Glomerular endothelial cell (primary cell): Measurements from ENCODE around the gene XYLT2. TPM values are rescaled to one million over a fixed set of nuclear protein-coding genes. Genes with fewer than 3 reads are reported as not detected.
"Not testable (repeated sequence)": the region's sequence is repeated elsewhere in the genome, so short reads cannot be mapped to it uniquely, and the experiment has no call there.

Source experiments
- DNase-seq: peaks from one replicate; pipeline ENCODE4 v3.0.0-alpha.2; 2011; ENCODE audit warnings: low read depth, low spot score; ENCODE audit errors: extremely low read depth
- total RNA-seq: library from RNA; depleted of rRNA; stranded (reverse); fragments of >200 nt; gene quantifications from 2 replicates; pipeline ENCODE4 v1.2.3, GENCODE V29; 2015

Gene XYLT2
- 40.1 and 45.8 TPM in 2 replicates for total RNA-seq

DNA sequence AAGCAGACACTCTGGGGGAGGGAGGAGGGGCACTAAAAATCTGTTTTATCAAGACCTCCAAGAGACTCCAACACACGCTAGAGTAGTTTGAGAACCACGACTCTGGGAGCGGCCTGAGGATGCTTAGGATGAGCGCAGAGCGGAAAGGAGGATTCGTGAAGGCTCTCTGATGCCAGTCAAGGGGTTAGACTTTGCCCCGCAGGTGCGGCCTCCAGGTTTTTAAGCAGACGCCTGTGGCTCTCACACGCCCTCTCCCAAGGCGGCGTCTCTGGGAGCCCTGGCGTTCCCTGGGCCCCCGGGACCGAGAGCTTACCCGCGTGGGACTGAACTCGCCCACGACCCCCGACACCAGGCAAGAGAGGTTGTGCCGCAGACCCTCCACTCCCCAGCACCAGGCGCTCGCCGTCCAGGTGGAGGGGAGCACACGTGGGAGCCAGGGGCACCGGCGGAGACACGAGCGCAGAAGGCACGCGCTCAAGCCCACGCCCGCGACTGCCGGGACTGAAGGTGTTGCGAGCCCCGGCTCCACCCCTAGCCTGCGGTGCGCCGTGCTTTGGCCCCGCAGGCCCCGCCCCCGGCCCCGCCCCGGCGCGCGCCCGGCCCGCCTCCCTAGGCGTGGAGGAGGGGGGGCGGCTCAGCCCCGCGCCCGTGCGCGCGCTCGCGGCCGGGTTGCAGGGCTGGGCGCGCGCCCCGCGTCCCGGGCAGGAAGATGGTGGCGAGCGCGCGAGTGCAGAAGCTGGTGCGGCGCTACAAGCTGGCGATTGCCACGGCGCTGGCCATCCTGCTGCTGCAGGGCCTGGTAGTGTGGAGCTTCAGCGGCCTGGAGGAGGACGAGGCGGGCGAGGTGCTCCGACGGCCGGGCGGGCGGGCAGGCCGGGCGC lies at the start of gene XYLT2:
XYLT2 (plus strand) TSS at position 695 of the 881 bp plus-strand sequence; CDS start at position 710, 15 bp downstream.
- no peak for DNase-seq

DNA sequence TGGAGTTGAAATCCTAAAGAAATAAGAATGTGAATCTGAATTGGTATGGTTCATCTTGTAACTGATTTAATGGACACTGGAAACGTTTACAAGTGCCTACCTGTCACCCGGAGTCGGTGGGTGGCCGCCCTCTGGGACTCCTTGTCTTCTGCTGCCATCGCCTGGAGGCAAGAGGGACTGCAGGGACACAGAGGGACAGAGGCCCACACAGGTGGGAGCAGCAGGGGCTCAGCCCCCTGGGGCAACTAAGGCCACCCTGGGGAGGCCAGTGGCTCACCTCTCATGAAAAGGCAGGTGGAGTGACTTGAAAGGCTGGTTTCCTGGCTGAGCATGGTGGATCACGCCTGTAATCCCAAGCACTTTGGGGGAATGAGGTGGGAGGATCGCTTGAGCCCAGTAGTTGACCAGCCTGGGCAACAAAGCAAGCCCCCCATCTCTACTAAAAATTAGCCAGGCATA lies 48.5 kb upstream of the XYLT2 start:
- DNase-seq, result no peak

DNA sequence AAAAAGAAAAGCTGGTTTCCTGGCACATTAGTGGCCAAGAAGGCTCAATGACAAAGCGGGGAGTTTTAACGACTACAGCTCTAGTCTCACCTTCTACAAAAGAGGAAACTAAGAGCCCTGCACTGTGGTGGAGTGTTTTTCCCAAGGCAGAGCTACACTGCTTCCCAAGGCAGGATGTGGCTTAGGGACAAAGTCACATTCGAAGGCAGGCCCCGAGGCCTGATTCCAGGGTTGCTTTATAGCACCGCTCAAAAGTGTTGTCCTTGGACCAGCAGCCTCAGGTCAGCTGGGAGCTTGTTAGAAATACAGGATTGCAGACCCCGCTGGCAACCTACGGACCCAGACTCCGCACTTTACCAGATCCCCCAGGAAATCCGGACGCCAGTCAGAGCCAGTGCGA lies 47.9 kb upstream of the XYLT2 start:
- no peak for DNase-seq

DNA sequence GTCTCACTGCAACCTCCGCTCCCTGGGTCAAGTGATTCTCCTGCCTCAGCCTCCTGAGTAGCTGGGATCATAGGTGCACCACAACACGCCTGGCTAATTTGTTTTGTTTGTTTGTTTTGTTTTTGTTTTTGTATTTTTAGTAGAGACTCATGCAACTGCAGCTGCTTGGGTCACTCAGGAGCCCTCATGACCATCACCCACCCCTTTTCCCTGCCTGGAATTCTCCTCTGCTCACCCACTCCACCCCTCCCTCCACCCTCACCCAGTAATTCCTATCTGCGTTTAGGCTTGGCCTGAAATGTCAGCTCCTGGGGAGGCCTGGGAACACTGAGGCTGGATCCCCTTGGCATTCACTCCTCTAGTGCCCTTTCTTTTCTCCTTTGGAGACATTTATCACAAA lies 46.1 kb upstream of the XYLT2 start:
- DNase-seq, result no peak

DNA sequence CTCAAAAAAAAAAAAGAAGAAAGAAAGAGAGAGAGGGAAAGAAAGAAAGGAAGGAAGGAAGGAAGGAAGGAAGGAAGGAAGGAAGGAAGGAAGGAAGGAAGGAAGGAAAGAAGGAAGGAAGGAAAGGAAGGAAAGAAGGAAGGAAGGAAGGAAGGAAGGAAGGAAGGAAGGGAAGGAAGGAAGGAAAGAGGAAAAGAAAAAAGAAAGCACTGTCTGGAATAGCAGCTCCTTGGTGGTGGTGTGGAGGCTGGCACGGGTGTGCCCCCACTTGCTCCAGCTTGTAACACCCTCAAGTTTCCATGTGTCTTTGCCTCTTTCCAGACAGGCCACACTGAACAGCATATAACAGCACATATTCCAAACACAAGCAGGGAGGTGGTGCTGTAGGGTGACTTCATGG lies 45.1 kb upstream of the XYLT2 start:
- not testable (repeated sequence) for DNase-seq

DNA sequence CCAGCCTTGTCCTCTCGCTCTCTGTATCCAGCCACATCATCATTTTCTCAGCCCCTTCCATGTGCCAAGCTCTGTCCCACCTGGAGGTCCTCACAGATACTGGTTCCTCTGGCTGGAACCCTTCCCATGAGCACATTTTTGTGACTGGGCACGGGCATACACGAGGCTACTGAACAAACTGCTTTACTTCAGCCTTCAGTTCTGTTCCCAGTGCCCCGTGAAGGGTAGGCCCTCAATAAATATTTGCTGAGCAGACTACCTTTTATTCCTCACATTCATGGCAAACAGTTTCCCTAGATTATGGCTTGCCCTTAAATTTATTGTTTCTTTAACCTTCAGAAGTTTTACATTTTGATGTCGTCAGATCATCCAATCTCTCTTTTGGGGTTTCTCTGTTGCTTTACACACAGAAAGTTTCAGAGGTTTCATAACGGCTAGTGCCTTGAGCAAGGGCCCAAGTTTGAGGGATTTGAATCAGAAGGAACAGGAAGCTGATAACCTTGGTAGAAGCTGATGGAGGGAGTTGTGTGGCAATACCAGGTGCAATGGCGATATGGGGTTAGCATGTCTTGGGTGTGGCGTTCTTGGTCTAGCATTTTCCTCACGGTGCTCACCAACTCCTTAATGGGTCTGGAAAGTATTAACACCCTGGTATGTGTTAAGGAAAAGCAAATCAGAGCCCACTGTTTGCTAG lies 43.9 kb upstream of the XYLT2 start:
- no peak for DNase-seq

DNA sequence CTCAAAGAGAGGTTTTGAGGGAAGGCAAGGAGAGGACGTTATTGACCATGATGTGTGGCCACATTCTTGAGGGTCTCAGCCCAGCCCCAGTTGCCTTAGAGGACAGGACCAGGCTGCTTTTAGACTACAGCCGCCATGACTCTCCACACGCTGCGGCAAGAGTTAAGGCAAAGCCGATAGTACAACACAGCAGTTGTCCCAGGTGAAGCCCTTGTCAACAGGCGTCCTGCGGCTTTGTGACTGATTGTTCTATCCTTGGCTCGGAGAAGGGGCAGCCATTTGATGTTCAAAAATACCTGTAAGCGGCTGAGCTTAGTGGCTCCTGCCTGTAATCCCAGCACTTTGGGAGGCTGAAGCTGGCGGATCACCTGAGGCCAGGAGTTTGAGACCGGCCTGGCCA lies 42.9 kb upstream of the XYLT2 start:
- no peak for DNase-seq

DNA sequence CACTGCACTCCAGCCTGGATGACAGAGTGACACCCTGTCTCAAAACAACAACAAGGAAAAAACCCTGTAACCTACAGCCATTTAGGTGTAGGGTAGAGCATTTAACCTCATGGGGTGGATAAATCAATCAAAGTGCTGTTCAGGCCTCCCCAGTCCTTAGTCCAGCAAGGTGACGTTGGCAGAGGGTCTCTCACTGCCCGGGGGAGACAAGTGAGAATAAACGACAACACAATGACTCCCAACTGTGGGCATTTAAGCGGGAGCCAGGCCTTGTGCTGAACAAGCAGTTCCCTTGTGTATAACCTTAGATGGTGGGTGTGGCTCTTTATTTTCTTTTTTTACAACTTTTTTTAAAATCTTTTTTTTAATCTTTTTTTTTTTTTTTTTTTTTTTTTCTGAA lies 42.3 kb upstream of the XYLT2 start:
- DNase-seq, result no peak

DNA sequence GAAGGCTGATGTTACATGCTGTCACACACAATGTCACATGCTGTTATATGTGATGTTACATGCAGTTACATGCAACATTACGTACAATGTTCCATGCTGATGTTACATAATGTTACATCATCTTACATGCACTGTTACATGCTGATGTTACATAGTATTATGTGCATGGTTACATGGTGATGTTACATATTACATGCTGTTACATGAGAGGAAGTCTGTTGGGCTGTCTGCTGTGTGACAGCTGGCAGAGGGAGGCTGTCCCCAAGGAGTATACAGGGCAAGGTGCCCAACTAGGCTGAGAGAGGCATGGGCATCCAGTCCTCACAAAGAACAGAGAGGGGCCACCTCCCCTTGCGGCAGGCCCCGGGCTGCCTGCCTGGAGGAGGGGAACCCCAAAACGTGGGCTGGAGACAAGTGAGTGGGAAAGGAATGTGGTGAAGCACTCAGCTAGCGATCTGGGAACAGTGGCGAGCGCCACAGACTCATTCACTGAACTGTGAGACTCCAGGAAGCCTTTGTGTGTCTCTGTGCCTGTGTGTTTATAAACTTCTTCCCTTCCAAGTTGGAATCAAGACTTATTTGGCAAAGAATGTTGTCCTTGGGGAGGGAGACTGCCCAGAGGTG lies 41.0 kb upstream of the XYLT2 start:
- DNase-seq, result no peak

DNA sequence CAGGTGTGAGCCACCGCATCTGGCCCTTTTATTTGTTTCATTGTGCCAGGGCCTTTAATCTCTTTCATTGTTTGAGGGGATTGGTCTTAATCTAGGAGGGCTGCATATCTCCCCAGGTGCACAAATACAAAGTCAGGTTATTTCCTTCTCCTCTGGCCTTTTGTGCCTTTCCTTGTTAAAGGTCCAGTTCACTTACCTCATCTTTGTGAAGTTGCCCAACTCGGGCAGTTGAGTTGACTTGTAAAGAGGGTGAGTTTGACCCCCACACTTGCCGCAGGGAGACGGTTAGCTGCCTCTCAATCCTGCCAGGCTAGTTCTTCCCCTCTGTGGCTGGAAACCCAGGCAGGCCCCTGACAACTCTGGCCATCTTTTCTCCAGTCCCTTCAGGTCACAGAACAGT lies 38.3 kb upstream of the XYLT2 start:
- DNase-seq, result no peak

DNA sequence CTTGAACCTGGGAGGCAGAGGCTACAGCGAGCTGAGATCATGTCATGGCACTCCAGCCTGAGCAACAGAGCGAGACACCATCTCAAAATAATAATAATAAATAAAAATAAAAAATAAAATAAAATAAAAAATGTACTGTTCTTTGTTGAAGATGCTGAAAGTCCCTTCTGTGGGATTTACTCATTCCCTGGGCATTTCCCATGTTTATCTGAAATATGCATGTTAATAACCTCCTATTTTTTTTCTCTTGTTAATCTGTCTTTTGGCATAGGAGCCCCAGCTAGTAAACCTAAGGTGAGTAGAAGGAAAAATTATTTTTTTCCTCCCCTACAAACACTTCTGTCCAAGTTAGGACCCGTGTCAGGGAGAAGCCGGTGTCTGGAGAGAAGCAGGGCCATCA lies 37.3 kb upstream of the XYLT2 start:
- no peak for DNase-seq

DNA sequence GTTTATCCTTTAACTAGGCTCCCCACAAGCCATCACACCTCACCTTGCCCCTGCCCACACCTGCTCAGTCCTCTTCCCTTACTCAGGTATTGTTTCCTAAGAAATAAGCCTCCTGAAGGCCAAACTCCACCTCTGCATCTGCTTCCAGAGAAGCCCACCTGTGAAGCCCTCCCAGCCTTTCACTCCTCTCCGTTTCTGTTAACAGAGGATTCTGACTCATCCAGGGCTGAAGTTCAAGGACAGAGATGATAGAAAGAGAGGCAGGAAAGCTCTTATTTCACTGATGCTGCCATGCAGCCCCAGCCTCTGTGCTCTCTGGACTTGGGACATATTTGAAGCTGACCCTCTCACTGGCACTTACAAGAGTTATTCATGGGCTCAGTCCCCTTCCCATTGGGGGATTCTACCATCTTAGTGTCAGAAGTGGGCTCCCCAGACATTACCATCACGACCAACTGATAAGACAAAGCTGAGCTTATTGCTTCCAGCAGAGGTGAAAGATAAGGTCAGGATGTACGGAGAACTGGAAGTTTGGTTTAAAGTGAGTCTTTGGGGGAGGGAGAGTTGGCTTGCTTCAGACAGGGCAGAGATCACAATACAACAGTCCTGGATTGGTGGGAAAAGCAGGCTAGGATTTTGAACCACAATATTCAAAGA lies 35.3 kb upstream of the XYLT2 start:
- DNase-seq, result no peak

DNA sequence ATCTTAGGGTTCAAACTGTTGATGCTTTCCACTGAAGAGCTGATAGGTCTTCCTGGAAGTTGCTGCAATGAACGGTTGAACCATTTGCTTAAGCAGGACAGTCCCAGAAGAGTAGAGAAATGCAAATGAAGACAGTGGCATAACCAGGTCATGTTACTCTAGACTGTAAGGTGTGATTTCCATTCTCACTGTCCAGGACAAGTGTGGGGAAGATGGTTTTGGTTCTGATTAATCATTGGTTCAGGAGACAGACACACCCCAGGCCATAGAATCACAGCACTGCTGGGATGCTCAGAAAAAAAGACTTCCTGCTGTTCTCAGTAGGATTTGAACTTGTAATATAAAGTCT lies 34.8 kb upstream of the XYLT2 start:
- no peak for DNase-seq

DNA sequence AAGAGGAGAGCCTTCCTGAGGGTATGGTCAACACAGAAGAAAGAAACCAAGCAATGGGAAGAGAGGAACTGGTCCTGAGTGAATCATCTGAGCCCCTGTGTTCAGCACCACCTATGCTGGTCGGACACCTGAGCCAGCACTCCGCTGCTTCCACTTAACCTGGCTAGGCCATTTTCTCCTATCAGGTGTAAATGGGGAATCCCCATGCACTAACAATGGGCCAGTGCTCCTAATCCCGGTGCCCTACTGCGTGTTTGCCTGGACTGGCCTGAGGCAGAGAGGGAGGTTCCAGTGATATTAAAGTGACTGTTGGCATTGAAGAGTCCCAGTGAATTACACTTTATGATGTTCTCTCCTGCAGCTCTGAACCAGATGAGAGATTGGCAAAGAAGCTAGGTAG lies 34.4 kb upstream of the XYLT2 start:
- no peak for DNase-seq

DNA sequence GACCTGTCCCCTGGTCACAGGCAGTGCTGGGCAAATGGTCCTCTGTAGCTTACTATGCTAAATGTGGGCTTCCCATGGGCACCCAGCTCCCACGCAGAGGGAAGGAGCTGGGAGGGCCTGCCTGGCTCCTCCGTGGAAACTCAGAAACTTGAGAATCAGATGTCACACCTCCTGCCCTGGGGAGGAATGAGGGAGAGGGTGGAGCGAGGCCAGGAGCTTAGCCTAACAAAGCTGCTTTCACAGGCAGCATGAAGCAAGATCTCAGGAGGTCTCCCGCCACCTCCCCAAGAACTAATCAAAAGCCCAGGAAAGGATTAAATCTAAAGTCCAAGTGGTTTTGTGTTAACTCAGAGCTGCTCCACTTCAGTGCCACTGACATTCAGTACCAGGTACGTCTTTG lies 33.6 kb upstream of the XYLT2 start:
- no peak for DNase-seq

DNA sequence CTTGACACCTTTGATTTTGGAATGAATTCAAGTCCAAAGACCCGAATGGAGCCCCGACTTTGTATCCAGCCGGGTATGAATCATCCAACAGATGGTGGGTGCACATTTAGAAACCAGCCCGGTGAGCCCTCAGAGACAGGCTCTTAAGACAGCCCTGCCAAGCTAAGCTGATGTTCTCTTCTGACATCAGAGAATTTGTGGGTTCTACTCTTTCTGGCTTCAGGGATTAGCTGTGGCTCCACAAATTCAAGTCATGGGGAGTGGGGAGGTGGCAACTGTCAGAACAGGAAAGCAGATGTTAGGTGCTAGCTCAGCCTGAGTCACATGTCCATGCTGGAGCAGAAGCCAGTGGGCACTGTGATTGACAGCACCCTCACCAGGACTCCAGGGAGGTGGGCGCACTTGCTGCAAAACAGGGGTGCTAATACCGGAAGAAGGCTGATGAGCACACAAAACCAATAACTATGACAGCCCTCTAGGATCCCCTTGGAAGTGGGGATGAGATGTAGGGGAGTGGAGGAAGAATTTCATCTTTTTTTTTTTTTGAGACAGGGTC lies 31.4 kb upstream of the XYLT2 start:
- no peak for DNase-seq

DNA sequence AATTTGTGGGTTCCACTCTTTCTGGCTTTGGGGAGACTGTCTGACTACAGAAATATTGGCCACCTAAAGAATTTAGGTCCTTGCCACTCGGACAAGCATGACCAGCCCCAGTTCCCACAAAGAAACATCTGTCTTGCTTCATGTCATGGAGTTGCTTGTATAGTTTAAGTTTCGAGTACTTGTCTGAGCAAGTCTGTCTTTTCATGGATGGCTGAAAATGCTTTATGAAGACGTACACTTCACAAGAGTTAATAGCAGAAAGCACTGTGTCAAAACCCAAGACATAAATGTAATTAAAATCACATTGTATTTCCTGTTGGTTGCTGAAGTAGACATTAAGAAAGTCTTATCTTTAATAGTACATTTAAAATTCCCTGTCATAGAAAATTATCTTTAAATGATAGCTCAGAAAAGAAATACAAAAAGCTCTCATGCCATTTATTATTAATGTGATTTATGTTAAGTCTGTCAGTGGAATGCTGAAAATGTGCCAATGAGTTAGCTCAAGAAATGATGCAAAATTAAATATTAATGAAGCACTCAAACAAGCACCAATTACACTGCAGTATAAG lies 29.8 kb upstream of the XYLT2 start:
- DNase-seq, result no peak

DNA sequence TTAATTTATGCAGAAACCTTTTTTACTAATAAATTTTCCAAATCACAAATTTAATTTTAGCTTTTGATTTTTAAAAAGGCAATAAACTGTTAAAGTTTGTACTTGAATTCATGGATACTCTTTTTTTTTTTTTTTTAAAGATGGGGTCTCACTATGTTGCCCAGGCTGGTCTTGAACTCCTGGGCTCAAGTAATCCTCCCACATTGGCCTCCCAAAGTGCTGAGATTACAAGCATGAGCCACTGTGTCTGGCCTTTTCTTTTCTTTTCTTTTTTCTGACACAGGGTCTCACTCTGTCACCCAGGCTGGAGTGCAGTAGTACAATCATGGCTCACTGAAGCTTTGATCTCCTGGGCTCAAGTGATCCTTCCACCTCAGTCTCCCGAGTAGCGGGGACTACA lies 29.3 kb upstream of the XYLT2 start:
- DNase-seq, result not testable (repeated sequence)

DNA sequence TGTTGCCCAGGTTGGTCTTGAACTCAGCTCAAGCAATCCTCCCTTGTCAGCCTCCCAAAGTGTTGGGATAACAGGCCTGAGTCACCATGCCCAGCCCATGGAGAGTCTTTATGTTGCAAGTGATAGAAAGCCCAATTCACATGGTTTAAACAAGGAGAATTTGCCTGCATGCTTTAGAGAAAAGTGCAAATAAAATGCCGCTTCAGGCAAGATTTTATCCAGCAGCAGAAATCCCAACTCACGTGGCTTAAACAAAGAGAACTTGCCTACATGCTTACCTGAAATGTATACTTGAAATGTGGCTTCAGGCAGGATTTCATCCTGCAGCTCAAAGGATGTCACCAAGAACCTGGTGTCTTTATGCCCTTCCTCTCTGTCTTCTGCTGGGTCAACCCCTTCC lies 28.8 kb upstream of the XYLT2 start:
- DNase-seq, result no peak

DNA sequence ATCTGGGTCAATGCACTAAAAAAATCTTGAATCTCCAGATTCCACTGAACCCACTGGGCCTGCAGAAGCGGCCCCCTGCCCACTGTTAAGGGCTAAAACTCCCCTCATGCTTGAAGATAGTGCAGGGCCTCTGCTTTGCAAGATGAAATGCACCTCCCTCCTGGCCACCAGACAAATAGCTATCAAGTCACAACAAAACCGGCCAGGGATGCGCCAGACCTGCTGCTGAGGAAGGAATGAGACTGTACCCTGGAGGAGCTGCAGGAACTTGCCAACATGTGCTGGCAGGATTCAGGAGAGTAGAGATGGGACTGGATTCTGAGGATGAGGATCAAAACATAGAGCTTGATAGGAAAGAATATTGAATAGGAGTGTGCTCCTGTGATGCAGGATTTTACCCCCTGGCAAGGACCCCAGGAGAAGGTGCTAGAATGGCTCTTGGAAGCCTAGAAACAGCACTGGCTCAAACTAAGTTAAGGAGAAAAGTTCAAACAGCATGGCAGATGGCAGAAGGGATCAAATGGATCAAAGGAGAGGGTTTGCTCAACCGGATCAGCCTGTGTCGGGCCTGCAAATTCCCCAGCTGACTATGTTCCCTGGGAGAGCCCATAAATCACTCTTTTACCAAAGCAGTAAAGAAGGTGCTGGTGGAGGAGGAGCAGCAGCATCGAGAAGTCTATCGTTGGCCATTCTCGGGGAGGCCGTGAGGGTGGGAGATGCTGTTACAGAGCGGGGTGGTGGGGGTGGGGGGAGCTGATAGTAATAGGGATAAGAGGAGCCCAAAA lies 27.2 kb upstream of the XYLT2 start:
- DNase-seq, result no peak
